Muscle of leg (tissue), 11 donors: ENCODE data around the gene NANOS2. TPM values are rescaled to one million over a fixed set of nuclear protein-coding genes. Genes with fewer than 3 reads are reported as not detected.
"Not testable (repeated sequence)": the region's sequence is repeated elsewhere in the genome, so short reads cannot be mapped to it uniquely, and the experiment has no call there.

Source experiments
- DNase-seq: peaks from one replicate; pipeline ENCODE4 v3.0.0; 2013
- H3K27ac ChIP-seq: one replicate; pipeline ENCODE4 v1.5.1; 2013; ENCODE audit warnings: mild to moderate bottlenecking, low read length, control low read depth
- H3K27me3 ChIP-seq: one replicate; pipeline ENCODE4 v1.6.1; 2013; ENCODE audit warnings: low read length; ENCODE audit not compliant: control insufficient read depth, insufficient read depth
- H3K36me3 ChIP-seq: one replicate; pipeline ENCODE4 v1.6.1; 2013; ENCODE audit warnings: low read length; ENCODE audit not compliant: control insufficient read depth, insufficient read depth
- H3K4me1 ChIP-seq: one replicate; pipeline ENCODE4 v1.6.1; 2013; ENCODE audit warnings: low read length; ENCODE audit not compliant: control insufficient read depth, insufficient read depth
- H3K4me3 ChIP-seq: one replicate; pipeline ENCODE4 v1.5.1; 2013; ENCODE audit warnings: low read length, control low read depth
- H3K9me3 ChIP-seq: replicated peaks from 2 replicates; pipeline ENCODE4 v1.6.1; 2013; ENCODE audit warnings: low read depth, low read length; ENCODE audit not compliant: control insufficient read depth
- WGBS: methylation state at CpG from one replicate; pipeline ENCODE4 v1.1.5; 2013; ENCODE audit warnings: missing lambda C conversion rate; ENCODE audit not compliant: insufficient coverage; 5-methylcytosine and 5-hydroxymethylcytosine counted together
- polyA plus RNA-seq, 8 donors: library from polyadenylated mRNA; unstranded; fragments of 120-200 nt; gene quantifications; one replicate each; pipeline versions ENCODE4 v1.2.1 to v1.2.3, GENCODE V29; 2013; ENCODE audit warnings: inconsistent platforms in 1 of 8, low replicate concordance in 1 of 8; ENCODE audit not compliant: insufficient read length in 8 of 8, insufficient read depth in 1 of 8
- total RNA-seq: library from RNA; stranded (reverse); fragments of 120-200 nt; gene quantifications from one replicate; pipeline ENCODE4 v1.2.4, GENCODE V29; 2013

Gene NANOS2
- total and polyA plus RNA-seq, 9 donors: not detected

DNA sequence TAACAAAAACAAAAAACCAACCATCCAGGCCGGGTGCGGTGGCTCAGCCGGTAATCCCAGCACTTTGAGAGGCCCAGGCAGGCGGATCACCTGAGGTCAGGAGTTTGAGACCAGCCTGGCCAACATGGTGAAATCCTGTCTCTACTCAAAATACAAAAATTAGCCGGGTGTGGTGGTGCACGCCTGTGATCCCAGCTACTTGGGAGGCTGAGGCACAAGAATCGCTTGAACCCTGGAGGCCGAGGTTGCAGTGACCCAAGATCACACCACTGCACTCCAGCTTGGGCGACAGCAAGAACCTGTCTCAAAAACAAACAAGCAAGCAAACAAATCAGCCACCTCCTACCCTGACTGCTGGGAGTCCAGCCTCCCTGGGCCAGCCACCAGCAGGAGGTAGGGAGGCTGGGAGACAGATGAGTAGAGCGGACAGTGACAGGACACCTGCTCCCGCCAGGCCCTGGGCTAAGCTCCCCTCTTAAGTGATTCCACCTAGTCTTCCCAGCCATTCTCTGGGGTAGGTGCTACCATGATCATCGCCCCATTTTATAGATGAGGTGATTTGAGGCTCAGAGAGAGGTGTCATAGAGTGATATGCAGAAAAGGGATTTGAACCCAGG lies 18.5 kb downstream of the NANOS2 start:
- not testable (repeated sequence) for H3K27me3 ChIP-seq, DNase-seq, H3K27ac ChIP-seq, H3K9me3 ChIP-seq, H3K4me3 ChIP-seq, H3K4me1 ChIP-seq
- peaks cover 34% of the 10 kb centered on the region for H3K36me3 ChIP-seq
- WGBS: 97% methylated on average over 5 of the region's 12 CpGs

DNA sequence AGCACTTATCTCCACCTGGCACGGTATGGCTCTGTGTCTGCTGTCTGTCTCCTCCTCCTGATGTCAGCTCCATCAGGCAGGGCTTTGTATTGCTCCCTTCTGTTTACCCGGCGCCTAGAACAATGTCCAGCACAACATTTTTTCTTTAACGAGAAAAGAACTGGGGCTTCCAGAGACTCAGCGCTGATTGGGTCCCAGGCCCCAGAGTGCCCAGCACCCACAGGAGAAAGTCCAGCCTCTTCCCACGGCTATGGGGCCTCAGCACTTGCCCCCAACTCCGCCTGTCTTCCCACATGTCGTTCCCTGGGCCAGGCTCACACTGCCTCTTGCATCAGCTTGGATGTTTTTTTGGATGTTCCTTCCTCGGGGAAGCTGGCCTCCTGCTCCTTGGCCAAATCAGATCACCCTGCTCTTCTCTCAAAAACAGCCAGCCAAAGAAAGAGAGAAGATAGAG lies 19.0 kb downstream of the NANOS2 start:
- H3K9me3 ChIP-seq: no peaks in the 10 kb centered on the region
- H3K36me3 ChIP-seq: peaks cover 34% of the 10 kb centered on the region
- H3K27ac ChIP-seq: no peak overlapping the region
- no peaks in the 10 kb centered on the region for H3K27me3 ChIP-seq
- H3K4me3 ChIP-seq: no peak overlapping the region
- DNase-seq: no peak
- WGBS: 82% methylated on average over 7 of the region's 9 CpGs
- no peaks in the 10 kb centered on the region for H3K4me1 ChIP-seq

DNA sequence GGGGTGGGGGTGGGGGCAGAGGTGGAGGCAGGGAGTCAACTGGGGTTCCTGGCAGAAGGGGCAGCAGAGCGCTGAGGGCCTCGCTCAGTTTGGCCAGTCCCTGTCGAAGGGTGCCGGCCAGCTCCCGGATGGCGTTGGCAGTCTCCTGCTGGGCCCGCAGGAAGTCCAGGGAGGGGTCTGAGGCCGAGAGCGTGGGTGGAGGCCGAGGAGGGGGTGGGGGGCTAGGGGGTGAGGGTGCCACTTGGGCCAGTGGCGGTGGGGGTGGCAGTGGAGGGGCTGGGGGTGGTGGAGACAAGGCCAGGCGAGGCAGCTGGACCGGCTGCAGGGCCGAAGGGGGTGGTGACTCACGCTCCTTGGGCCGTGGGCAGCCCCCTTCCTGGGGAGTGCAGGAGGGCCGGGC lies 23.7 kb downstream of the NANOS2 start:
- Histone ChIP-seq H3K36me3 (peaks cover 11% of the 10 kb centered on the region), H3K9me3 (no peaks in the 10 kb centered on the region), H3K27ac (no peak overlapping the region), H3K4me1 (peaks cover 10% of the 10 kb centered on the region), H3K27me3 (no peaks in the 10 kb centered on the region), H3K4me3 (no peak overlapping the region)
- no peak for DNase-seq
- 92% methylated on average over 7 of the region's 17 CpGs for whole genome bisulfite sequencing

DNA sequence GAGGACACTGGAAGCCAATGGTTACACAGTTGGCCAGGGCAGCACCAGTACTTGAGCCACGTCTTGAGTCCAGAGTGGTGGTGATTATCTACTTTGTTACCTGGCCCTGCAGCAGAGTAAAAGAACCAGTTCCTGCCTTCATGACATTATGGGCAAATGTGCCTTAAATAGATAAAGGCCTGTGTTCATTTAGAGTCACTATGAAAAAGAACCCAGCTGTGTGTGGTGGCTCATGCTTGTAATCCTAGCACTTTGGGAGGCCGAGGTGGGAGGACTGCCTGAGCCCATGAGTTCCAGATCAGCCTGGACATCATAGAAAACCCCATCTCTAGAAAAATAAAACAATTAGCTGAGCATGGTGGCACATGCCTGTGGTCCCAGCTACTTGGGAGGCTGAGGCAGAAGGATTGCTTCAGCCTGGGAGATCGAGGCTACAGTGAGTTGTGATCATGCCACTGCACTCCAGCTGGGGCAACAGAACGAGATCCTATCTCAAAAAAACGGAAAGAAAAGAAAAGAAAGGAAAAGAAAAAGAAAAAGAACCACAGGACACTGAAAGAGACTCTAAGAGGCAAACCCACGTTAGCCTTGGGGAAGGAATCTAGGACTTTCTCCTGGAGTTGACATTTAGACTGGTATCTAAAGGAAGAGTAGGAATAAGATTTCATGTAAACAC lies 25.2 kb downstream of the NANOS2 start:
- Histone ChIP-seq H3K36me3 (peaks cover 7% of the 10 kb centered on the region), H3K27ac (no peak overlapping the region), H3K4me1 (peaks cover 22% of the 10 kb centered on the region), H3K4me3 (no peak overlapping the region), H3K27me3 (no peaks in the 10 kb centered on the region), H3K9me3 (no peaks in the 10 kb centered on the region)
- DNase-seq: no peak
- 83% methylated on average over 2 of the region's 6 CpGs for WGBS

DNA sequence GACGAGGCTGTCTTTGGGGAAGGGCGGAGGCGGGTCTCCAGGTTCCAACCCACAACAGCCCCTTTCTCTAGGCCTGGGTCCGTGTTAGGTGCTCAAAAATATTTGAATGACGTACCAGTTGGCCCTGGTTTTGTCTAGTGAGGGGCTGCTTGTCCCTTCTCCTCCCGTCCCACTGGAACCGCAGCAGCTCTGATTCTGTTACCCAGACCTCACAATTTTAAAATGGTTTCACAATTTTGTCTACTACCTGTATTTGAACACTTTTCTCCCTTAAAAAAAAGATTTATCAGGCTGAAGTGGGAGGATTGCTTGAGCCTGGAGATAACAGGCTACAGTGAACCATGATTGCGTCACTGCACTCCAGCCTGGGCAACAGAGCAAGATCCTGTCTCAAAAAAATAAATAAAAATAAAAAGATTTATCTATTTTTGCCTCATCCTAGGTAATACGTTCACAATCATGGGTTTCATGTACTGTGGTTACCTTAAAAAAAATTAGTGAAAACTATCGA lies 27.3 kb downstream of the NANOS2 start:
- Histone ChIP-seq H3K4me1 (peaks cover 42% of the 10 kb centered on the region), H3K9me3 (no peaks in the 10 kb centered on the region), H3K4me3 (peak overlapping the region; percentile 46), H3K36me3 (peaks cover 16% of the 10 kb centered on the region), H3K27ac (peak overlapping the region; percentile 94), H3K27me3 (no peaks in the 10 kb centered on the region)
- peak; percentile 52 for DNase-seq
- 34% methylated on average over 2 of the region's 10 CpGs for WGBS

DNA sequence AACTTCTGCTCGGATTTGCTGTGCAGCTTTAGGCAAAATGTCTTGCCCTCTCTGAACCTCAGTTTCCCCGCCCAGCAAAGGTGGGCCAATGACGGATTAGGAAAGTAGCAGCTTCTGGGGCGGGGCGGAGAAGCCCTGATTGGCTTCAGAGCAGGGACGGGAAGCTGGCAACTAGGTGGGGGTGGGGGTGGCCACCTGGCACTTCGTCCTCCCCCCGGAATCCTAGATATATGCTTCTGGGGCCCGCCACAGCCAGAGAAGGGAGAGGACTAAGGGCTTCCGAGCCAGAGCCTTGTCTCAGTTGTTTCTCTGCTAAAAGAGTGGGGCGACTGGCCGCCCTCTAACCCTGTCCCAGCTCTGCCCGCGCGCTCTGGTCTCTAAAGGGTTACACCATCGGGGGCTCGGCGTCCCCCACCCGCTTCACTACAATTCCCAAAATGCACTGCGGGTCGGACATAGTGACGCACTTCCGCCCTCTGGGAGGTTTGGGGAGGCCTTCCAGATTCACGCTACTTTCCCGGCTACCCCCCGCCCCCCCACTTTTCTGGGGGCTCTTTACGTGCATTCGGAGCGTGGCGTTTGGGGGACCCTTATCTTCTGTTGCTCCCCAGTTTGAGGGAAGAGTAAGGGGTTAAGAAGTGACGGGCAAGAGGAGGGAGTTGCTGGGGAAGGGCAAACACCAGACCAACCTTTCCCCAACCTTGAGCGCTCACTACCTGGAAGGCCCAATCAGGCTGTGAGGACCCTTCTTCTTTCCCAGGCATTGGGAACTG lies 28.0 kb downstream of the NANOS2 start:
- WGBS: 2% methylated on average over 21 of the region's 32 CpGs

DNA sequence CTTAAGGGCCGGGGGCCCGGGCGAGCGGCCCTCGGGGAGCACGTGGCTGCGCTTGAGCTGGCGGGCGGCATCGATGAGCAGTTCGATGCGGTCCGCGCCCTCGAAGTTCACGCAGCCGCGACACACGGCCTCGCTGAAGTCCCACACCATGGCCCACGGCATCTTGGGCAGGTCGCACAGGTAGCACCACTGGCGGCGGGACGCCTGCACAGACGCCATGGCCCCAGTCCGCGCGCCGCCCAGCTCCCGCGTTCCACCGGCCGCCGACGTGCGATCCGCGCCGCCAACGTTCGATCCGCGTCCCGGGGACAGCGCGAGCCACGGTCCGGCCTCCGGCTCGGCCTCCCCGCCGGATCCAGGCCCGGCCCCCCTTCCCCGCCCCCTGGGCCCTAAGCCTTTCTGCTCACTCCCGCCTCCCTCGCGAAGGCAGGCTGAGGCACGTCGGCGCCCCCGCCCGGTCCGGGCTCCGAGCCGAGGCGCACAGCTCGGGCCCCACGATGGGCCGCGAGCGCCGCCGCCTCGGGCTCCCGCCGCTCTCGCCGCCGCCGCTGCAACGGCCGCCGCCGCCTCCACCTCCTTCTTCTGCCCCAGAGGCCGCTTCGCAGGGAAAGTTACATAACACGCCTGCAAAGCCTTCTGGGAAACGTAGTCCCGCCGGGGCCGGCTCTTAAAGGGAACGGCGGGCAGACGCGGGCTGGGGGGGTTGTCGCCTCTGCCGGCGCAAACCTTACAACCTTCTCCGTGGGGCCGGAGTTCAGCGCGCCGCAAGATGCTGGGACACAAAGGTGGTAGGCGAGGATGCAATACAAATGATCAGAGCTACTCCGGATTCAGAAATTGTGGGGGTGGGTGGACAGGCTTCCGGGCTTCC lies 28.8 kb downstream of the NANOS2 start, which contains the start of gene IRF2BP1:
TSS of gene IRF2BP1 (minus strand) at position 586 of the 871 bp plus-strand sequence. CDS start at position 219, 367 bp downstream.
- Histone ChIP-seq H3K4me3 (peak within 1 kb of the TSS; percentile 46), H3K27me3 (no peaks in the 10 kb centered on the region), H3K4me1 (peaks cover 46% of the 10 kb centered on the region), H3K36me3 (peaks cover 22% of the 10 kb centered on the region), H3K9me3 (no peaks in the 10 kb centered on the region), H3K27ac (peak within 1 kb of the TSS; percentile 94)
- peak; percentile 98 for DNase-seq
- under 1% methylated on average over 106 of the region's 107 CpGs for WGBS

More for the DNA sequence above, 28.0 kb downstream of the NANOS2 start:
- Histone ChIP-seq H3K27me3 (no peaks in the 10 kb centered on the region), H3K36me3 (peaks cover 20% of the 10 kb centered on the region), H3K4me1 (peaks cover 46% of the 10 kb centered on the region), H3K27ac (peak overlapping the region; percentile 94), H3K4me3 (peak overlapping the region; percentile 46), H3K9me3 (no peaks in the 10 kb centered on the region)
- peak; percentile 98 for DNase-seq

DNA sequence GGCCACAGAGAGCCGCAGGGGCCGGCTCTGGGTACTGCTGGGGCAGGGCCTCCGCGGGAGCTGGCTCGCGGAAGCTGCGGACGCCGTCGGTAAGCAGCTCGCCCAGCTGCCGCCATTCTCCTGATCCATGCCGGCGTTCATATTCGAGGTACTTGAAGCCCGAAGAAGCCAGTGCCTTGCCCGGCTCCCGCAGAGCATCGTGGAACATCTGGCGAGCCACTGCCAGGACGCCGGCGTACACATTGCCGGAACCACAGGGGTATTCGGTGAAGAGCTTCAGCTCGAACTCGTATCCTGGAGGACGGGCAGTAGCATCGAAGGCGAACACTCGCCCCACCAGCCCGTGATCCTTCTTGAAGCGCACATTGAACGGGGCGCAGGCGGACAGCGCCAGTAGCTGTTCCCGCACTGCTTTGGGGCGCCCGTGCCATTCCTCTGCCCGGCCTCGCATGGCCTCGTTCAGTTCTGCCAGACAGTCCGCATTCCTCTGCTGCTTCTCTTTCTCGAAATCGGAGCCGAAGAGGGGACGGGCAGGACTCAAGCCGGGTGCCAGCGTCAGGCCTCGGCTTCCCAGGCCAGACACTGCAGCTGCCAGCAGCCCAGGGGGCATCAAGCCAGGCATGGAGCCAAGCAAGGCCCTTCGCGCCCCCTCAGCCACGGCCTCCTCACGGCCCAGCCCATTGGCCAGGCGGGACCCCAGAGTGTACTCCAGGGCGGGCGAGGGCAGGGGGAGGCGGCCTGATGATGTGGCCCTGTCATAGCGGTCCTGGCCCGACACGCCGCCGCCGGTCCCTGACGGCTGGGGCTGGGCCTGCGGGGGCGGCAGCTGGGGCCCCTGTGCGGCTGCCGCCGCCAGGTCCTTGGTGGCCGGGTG lies 29.7 kb downstream of the NANOS2 start:
- 52% methylated on average over 72 of the region's 72 CpGs for WGBS
- Histone ChIP-seq H3K36me3 (peaks cover 20% of the 10 kb centered on the region), H3K27me3 (no peaks in the 10 kb centered on the region), H3K27ac (peak overlapping the region; percentile 84), H3K4me3 (peak overlapping the region; percentile 46), H3K4me1 (peaks cover 46% of the 10 kb centered on the region), H3K9me3 (no peaks in the 10 kb centered on the region)
- DNase-seq: peak; percentile 58
